Inflammatory macrophage treated with lipopolysaccharide for 1 hour (primary cell): ENCODE results near the gene RUFY4.

Source experiments
- DNase-seq, 2 donors: peaks; one replicate each; pipeline ENCODE4 v3.0.0-alpha.2; 2020 to 2022

The RUFY4 gene

GRCh38 chr2:218068721-218069334, at the start of gene RUFY4:
TSS of gene RUFY4 (plus strand) at chr2:218069253. CDS start at chr2:218070606, 1,353 bp downstream.
- peak; percentile 47 to 85 for DNase-seq

GRCh38 chr2:218019411-218020060, 49.5 kb upstream of the RUFY4 start:
- peak in 1 of 2 donors; percentile 39 for DNase-seq

GRCh38 chr2:218020281-218020680, 48.8 kb upstream of the RUFY4 start:
- DNase-seq, result no peak

- DNase-seq, result no peak
These were observed 48.0 kb upstream of the RUFY4 start for GRCh38 chr2:218020966-218021535.

- DNase-seq, result no peak
These were observed 47.4 kb upstream of the RUFY4 start for GRCh38 chr2:218021536-218022071.

GRCh38 chr2:218022131-218022850, 46.8 kb upstream of the RUFY4 start:
- DNase-seq, result no peak

- DNase-seq, result no peak
These were observed 46.1 kb upstream of the RUFY4 start for GRCh38 chr2:218022851-218023530.

- DNase-seq, result no peak
These were observed 45.4 kb upstream of the RUFY4 start for GRCh38 chr2:218023636-218024035.

GRCh38 chr2:218024336-218024735, 44.7 kb upstream of the RUFY4 start:
- no peak for DNase-seq

- no peak for DNase-seq
These were observed 44.2 kb upstream of the RUFY4 start for GRCh38 chr2:218024871-218025270.

GRCh38 chr2:218026244-218026643, 42.8 kb upstream of the RUFY4 start:
- DNase-seq, result no peak

- no peak for DNase-seq
These were observed 42.2 kb upstream of the RUFY4 start for GRCh38 chr2:218026676-218027425.

- DNase-seq, result no peak
These were observed 41.4 kb upstream of the RUFY4 start for GRCh38 chr2:218027426-218028188.

GRCh38 chr2:218028189-218028495, 40.9 kb upstream of the RUFY4 start:
- DNase-seq, result no peak

GRCh38 chr2:218028562-218029348, 40.3 kb upstream of the RUFY4 start:
- no peak for DNase-seq

- no peak for DNase-seq
These were observed 39.4 kb upstream of the RUFY4 start for GRCh38 chr2:218029366-218030360.

- no peak for DNase-seq
These were observed 38.5 kb upstream of the RUFY4 start for GRCh38 chr2:218030409-218031195.

GRCh38 chr2:218031261-218031660, 37.8 kb upstream of the RUFY4 start:
- no peak for DNase-seq
